HFF-Myc (cell line): ENCODE data around the gene FSTL4.

Experiments used
- DNase-seq: peaks from one replicate; pipeline ENCODE4 v3.0.0-alpha.2; 2011; ENCODE audit warnings: low read depth; ENCODE audit errors: extremely low read depth
- H3K4me3 ChIP-seq: replicated peaks from 2 replicates; pipeline ENCODE4 v1.5.1; 2011; ENCODE audit warnings: low read depth, mild to moderate bottlenecking, control low read depth, low read length
- CTCF ChIP-seq: IDR thresholded peaks from 2 replicates; pipeline ENCODE4 v1.5.1; 2012; ENCODE audit warnings: mild to moderate bottlenecking, low read depth, low read length, control low read depth; ENCODE audit errors: missing control alignments

The FSTL4 gene

GRCh38 chr5:133370904-133371303, 241.4 kb downstream of the FSTL4 start:
- H3K4me3 ChIP-seq = no peak overlapping the region
- no peak for TF ChIP-seq CTCF
- no peak for DNase-seq

- DNase-seq = peak; percentile 21
- TF ChIP-seq CTCF = no peak
- no peak overlapping the region for H3K4me3 ChIP-seq
Measured at GRCh38 chr5:133370036-133370831, 242.1 kb downstream of the FSTL4 start.

GRCh38 chr5:133368916-133369783, 243.2 kb downstream of the FSTL4 start:
- no peak for DNase-seq
- H3K4me3 ChIP-seq = no peak overlapping the region
- TF ChIP-seq CTCF = no peak

GRCh38 chr5:133367984-133368383, 244.4 kb downstream of the FSTL4 start:
- no peak for TF ChIP-seq CTCF
- H3K4me3 ChIP-seq = no peak overlapping the region
- no peak for DNase-seq

GRCh38 chr5:133367071-133367786, 245.1 kb downstream of the FSTL4 start:
- no peak overlapping the region for H3K4me3 ChIP-seq
- TF ChIP-seq CTCF = no peak
- DNase-seq = no peak

GRCh38 chr5:133366438-133366837, 245.9 kb downstream of the FSTL4 start:
- TF ChIP-seq CTCF = no peak
- DNase-seq = no peak
- H3K4me3 ChIP-seq = no peak overlapping the region
